Stimulated activated CD4-positive, alpha-beta T cell treated with anti-CD3 and anti-CD28 coated beads, Interleukin-15, amount 100 ng/mL, for 1 hour (primary cell): Measurements from ENCODE around the gene KRT31.
"Not testable (repeated sequence)": the region's sequence is repeated elsewhere in the genome, so short reads cannot be mapped to it uniquely, and the experiment has no call there.

ENCODE experiments used
- DNase-seq, 2 donors: peaks; one replicate each; pipeline ENCODE4 v3.0.0-alpha.2; 2020; ENCODE audit warnings: low read depth in 1 of 2, low spot score in 1 of 2

KRT31 gene

GRCh38 chr17:41390411-41390938 is 6.9 kb downstream of the KRT31 start:
- no peak for DNase-seq

- DNase-seq = no peak
Observed at GRCh38 chr17:41387670-41388069, 9.7 kb downstream of the KRT31 start.

DNA sequence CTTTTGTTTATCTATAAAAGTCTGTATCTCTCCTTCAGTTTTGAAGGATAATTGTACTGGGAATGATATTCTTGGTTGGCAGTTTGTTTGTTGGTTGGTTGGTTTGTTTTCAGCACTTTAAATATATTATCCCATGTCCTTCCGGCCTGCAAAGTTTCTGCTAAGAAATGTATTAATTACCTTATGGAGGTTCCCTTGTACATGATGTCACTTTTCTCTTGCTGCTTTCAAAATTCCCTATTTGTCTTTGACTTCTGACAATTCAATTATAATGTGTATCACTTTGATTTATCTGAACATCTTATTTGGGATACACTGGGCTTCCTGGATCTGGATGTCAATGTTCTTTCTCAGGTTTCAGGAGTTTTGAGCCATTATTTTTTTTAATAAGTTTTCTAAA is 11.2 kb downstream of the KRT31 start:
- no peak for DNase-seq

DNA sequence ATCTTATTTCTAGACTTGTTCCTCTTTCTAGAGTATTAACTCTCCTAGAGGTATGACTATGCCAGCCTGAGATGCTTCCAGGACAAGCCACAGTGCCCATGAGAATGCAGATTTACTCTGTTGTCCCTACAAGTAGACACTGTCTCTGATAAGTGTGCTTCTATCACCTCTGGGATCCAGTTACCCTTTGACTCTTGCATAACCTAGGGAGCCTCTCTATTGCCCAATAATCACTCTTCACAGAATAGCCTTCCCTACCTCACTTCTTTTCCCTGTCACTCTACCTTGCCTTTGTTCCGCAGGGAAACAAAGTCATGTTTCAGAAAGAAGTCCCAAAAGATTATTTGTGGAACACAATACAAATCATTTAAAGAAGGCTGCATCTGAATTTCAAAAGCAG is 13.7 kb downstream of the KRT31 start:
- no peak for DNase-seq

- no peak for DNase-seq
Observed at GRCh38 chr17:41382394-41382793, 15.0 kb downstream of the KRT31 start.

GRCh38 chr17:41381943-41382342 is 15.5 kb downstream of the KRT31 start, which contains the start of gene KRT34:
Gene KRT34 (minus strand): TSS chr17:41382306. CDS start chr17:41382246, 60 bp downstream.
- DNase-seq = not testable (repeated sequence)

- DNase-seq = not testable (repeated sequence)
Observed at GRCh38 chr17:41380091-41380490, 17.3 kb downstream of the KRT31 start.

GRCh38 chr17:41377546-41377945 is 19.9 kb downstream of the KRT31 start:
- DNase-seq = no peak

DNA sequence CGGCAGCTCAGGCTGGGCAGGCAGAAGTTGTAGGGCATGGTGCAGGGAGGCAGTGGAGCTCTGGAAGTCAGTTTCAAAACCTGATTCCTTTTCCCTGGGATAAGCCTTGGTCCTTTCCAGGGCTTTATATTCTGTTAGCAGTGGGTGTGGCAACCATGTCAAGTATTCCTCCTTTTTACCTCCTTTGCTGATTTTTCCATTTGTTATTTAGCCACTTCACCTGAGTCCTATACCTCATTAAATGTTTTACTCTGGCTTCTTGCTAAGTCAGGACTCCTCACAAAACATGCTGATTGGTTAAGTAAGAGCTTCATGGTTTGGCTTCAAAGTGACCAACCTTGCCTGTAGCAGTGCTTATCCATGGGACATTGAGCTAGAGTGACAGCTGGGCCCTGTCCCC is 27.7 kb downstream of the KRT31 start, which contains the start of gene KRT33B:
Gene KRT33B, minus strand, starts transcription at position 101 of the 400 bp plus-strand sequence. Its CDS starts 63 bp downstream, at position 38.
- no peak for DNase-seq

DNA sequence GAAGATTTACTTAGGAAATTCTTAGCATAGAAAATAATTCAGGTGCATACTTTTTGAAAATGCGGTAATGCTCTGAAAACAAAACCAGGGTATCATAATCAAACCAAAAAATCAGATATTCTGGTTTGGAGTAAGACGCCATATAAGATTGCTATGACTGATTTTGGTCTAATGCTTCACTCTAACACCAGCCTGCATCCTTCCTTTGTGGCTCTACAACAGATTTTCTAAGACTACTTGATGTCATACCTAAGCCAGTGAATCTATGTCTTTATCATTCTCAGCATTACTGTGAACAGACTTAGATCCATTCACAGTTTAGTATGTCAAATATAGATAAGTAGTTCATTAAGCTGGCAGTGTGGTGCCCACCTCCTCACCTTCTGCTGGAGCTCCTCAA is 28.4 kb downstream of the KRT31 start:
- no peak for DNase-seq

- no peak for DNase-seq
Observed at GRCh38 chr17:41367426-41368075, 29.9 kb downstream of the KRT31 start.

- DNase-seq = no peak
Observed at GRCh38 chr17:41366070-41366469, 31.3 kb downstream of the KRT31 start.

- no peak for DNase-seq
Observed at GRCh38 chr17:41363881-41364280, 33.5 kb downstream of the KRT31 start.

DNA sequence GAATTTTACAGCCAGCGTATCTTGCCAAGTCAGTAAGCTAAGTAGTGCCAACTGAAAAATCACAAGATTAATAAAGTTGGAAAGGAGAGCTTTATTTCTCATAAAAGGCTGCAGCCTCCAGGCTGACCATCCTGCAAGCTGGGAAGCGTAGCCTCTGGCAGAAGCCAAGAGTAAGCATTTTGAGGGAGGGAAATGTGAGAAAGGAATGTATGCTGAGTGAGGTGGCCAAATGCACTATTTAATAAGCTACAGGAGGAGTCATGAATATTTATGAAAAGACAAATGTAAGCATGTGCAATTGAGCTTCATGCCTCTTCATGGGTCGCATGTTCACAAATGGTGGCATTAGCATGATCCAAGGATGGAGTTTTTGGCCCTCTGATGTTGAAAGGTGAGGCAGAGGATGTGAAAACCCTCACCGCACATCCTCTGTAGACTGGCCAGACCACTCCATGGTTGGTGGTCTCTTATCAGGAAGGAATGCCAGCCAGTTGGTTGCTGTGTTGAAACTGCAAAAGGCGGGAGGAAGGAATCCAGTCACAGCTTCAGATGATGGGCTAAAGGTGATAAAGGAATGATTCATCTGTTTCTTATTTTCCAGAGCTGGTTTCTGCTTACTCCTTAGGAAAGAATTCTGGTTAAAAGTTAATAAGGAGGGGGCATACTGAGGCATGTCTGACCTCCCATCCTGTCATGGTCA is 37.0 kb downstream of the KRT31 start:
- DNase-seq = no peak

GRCh38 chr17:41354536-41354935 is 42.9 kb downstream of the KRT31 start:
- DNase-seq = no peak

DNA sequence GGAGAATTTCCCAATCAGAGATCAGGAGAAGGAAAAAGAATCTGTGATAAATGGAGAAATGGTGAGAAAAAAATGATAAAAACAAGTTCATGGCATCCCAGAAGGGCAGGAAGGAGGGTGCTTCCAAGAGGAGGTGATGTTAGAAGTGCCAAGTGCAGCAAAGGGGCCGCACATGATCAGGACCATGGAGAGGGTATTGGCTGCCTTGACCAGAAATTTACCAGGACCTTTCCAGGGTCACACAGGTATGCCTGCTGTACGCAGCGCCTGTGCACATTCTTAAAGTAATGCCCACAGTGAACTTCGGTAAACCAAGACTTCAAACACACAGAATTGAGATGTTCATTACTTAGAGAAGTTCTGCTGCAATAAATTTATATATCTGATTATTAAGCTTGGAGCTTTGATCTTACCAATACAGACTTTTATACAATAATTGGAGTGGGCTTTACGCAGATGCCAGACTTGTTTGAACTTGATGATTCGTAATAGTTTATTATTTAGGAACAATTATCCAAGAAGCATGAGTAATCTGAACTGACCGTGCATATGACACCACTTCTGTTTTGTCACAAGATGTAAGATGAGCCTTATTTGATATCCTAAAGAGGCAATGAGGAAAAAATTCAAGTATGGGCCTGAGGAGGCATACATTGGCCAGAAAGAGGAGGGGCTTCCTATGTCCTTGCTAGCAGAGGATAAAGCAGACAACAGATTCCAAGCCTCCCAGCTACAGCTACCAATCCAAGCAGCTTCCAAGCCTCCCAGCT is 44.6 kb downstream of the KRT31 start:
- DNase-seq = no peak

GRCh38 chr17:41351177-41351576 is 46.2 kb downstream of the KRT31 start:
- DNase-seq = no peak

DNA sequence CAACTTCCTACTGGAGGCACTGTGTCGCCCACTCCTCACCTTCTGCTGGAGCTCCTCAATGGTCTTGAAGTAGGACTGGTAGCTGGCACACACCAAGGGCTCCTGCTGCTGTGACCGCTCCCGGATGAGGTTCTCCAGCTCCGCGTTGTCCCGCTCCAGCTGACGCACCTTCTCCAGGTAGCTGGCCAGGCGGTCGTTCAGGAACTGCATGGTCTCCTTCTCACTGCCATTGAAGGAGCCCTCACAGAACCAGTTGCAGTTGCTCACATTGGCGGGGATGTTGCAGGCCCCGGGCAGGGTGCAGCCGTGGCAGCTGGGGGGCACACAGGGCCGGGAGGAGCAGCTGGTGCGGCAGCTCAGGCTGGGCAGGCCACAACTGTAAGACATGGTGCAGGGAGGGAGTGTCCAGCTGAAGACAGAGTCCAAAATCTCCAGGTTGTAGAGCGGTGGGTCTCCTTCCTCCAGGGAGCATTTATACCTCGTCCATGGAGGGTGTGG is 47.0 kb downstream of the KRT31 start, which contains the start of gene KRT33A:
Gene KRT33A, minus strand, starts transcription at position 448 of the 498 bp plus-strand sequence. Its CDS starts 61 bp downstream, at position 387.
- DNase-seq = not testable (repeated sequence)

- DNase-seq = no peak
Observed at GRCh38 chr17:41347869-41348760, 49.3 kb downstream of the KRT31 start.

GRCh38 chr17:41346421-41346820 is 51.0 kb downstream of the KRT31 start:
- DNase-seq = not testable (repeated sequence)
